ENCODE measurements around the gene KCNAB1. TPM values are rescaled to one million over a fixed set of nuclear protein-coding genes. Genes with fewer than 3 reads are reported as not detected.

KCNAB1 gene
- total and polyA plus RNA-seq, 2 of the 8 experiments (the other 6 are each of a cell fraction or from before 2014, with no cell fraction given), result 0.51 to 2.3 TPM

GRCh38 chr3:156305672-156306071, 185.3 kb downstream of the KCNAB1 start:
- Histone ChIP-seq H2BK15ac (ENCODE audit: low read length) (no peak overlapping the region), H3K23me2 (ENCODE audit: low read depth, low read length) (no peaks in the 10 kb centered on the region), H3K9me3 (ENCODE audit: insufficient read depth in 2 of 2, low read depth in 1 of 2, low read length in 1 of 2) (no peaks in the 10 kb centered on the region), H3K14ac (ENCODE audit: insufficient read length) (no peak overlapping the region), H3K27ac (ENCODE audit: low read depth, low read length) (no peak overlapping the region), H3K4me1 (replicated peaks in 1 of 4; ENCODE audit: control insufficient read depth in 3 of 4, insufficient read depth in 4 of 4, low read length in 3 of 4) (no peaks in the 10 kb centered on the region), H3K79me1 (ENCODE audit: low read depth, low read length) (no peaks in the 10 kb centered on the region), H3K4me3 (ENCODE audit: extremely low read depth in 1 of 4, insufficient read depth in 2 of 4, low read depth in 3 of 4, low read length in 4 of 4) (no peak overlapping the region), H2BK20ac (ENCODE audit: low read length) (no peak overlapping the region), H2BK120ac (replicated peaks; ENCODE audit: low read depth, low read length) (no peak overlapping the region), H3K79me2 (ENCODE audit: control insufficient read depth in 1 of 2, insufficient read depth in 2 of 2, low read length in 2 of 2) (no peaks in the 10 kb centered on the region), H3K36me3 (ENCODE audit: control insufficient read depth in 2 of 4, insufficient read depth in 4 of 4, low read length in 3 of 4) (no peaks in the 10 kb centered on the region), H3K23ac (ENCODE audit: insufficient read length) (no peak overlapping the region), H2AK5ac (ENCODE audit: low read depth, low read length) (no peak overlapping the region), H4K8ac (ENCODE audit: extremely low read depth, insufficient read depth, low read length) (no peak overlapping the region), H3K18ac (ENCODE audit: extremely low read depth, low read length) (no peak overlapping the region), H4K20me1 (replicated peaks in 1 of 2; ENCODE audit: control insufficient read depth in 1 of 2, insufficient read depth in 2 of 2, low read length in 2 of 2) (no peaks in the 10 kb centered on the region), H3K4me2 (ENCODE audit: insufficient read depth in 1 of 2, low read depth in 2 of 2, low read length in 2 of 2) (no peak overlapping the region), H3K56ac (replicated peaks; ENCODE audit: insufficient read length, low read depth, low read length) (no peak overlapping the region), H3K27me3 (replicated peaks in 1 of 4; ENCODE audit: control insufficient read depth in 3 of 4, extremely low read depth in 1 of 4, insufficient read depth in 3 of 4, low read length in 3 of 4) (no peaks in the 10 kb centered on the region), H4K5ac (ENCODE audit: insufficient read length, low read depth, low read length) (no peak overlapping the region), H2AFZ (ENCODE audit: low read length) (no peak overlapping the region), H2BK12ac (ENCODE audit: low read depth, low read length) (no peak overlapping the region), H4K91ac (replicated peaks; ENCODE audit: insufficient read length, low read length) (no peak overlapping the region), H2BK5ac (ENCODE audit: low read depth, low read length) (no peak overlapping the region), H3K9ac (replicated peaks in 1 of 4; ENCODE audit: extremely low read depth in 1 of 4, low read depth in 3 of 4, low read length in 3 of 4) (no peak overlapping the region), H3K4ac (replicated peaks; ENCODE audit: insufficient read length, low read depth, low read length) (no peak overlapping the region)
- POLR2A ChIA-PET (ENCODE audit: partially characterized antibody), result no interaction called here
- no peak for FAIRE-seq
- CTCF ChIA-PET (ENCODE audit: partially characterized antibody), result interaction anchor here (1.1 to 1.3 kb wide), 3 partner anchors 9 to 169 kb away, joined by 3 to 4 read pairs (median 3); no protein-coding TSS in a partner anchor
- WGBS, 2 experiments (ENCODE audit: extremely low coverage in 1 of 2, insufficient coverage in 1 of 2, insufficient read length in 1 of 2, insufficient replicate concordance in 2 of 2, low coverage in 1 of 2, low lambda C conversion rate in 2 of 2, missing lambda C conversion rate in 1 of 2), result 78% methylated on average over 1 of the region's 1 CpG; no CpG with 5 or more reads in 1 of the 2 experiments
- DNase-seq (ENCODE audit: low read depth in 1 of 2, low spot score in 2 of 2), result no peak
- TF ChIP-seq SRF (IDR thresholded peaks at IDR 0.05; ENCODE audit: low read depth, low read length), result no peak
- TF ChIP-seq BACH1 (IDR thresholded peaks at IDR 0.05; ENCODE audit: low read length), result no peak
- no peak for TF ChIP-seq PHF8 (conservative IDR thresholded peaks at IDR 0.05; ENCODE audit: low read depth, low read length)

All from H1 (cell line).